ENCODE measurements around the gene EMC1.

DNA sequence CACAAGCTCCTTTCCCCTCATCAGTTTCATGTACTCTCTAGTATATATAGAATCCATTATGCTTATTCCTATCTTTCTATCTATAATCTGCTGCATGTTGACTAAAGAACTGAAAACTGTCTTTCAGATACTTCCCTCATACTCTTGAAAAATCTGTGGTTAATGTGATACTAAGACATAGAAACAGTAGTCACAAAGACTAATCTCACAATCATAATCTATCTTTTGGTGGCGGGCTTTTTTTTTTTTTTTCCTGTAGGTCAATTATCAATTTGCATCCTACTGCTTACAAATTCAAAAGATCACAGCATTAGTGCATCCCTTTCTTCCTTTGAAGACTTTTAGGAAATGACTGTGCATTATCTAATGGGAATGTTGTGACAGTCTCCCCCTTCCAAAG, 45.9 kb downstream of the EMC1 start:
- TF ChIP-seq, protein P1, sequence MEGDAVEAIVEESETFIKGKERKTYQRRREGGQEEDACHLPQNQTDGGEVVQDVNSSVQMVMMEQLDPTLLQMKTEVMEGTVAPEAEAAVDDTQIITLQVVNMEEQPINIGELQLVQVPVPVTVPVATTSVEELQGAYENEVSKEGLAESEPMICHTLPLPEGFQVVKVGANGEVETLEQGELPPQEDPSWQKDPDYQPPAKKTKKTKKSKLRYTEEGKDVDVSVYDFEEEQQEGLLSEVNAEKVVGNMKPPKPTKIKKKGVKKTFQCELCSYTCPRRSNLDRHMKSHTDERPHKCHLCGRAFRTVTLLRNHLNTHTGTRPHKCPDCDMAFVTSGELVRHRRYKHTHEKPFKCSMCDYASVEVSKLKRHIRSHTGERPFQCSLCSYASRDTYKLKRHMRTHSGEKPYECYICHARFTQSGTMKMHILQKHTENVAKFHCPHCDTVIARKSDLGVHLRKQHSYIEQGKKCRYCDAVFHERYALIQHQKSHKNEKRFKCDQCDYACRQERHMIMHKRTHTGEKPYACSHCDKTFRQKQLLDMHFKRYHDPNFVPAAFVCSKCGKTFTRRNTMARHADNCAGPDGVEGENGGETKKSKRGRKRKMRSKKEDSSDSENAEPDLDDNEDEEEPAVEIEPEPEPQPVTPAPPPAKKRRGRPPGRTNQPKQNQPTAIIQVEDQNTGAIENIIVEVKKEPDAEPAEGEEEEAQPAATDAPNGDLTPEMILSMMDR (IDR thresholded peaks at IDR 0.05) = no peak
- TF ChIP-seq POLR2A (IDR thresholded peaks at IDR 0.05) (no peak), POLR2AphosphoS5 (IDR thresholded peaks at IDR 0.05) (no peak), EP300 (IDR thresholded peaks at IDR 0.05) (no peak)
